HG02571 (cell line): Measurements from ENCODE around the gene TMEM242.
"Not testable (repeated sequence)": the region's sequence is repeated elsewhere in the genome, so short reads cannot be mapped to it uniquely, and the experiment has no call there.

Experiments
- ATAC-seq: cut with Tn5 transposase; IDR thresholded peaks from one replicate; pipeline ENCODE4 v1.9.1; 2021; ENCODE audit warnings: mild to moderate bottlenecking, moderate library complexity; ENCODE audit not compliant: unreplicated experiment

The TMEM242 gene

GRCh38 chr6:157323255-157323965 is at the start of gene TMEM242:
Gene TMEM242 (minus strand): TSS chr6:157323519. CDS start chr6:157323499, 20 bp downstream.
- peak; percentile 94 for ATAC-seq

- ATAC-seq, result no peak
Measured at GRCh38 chr6:157372501-157373280, 49.4 kb upstream of the TMEM242 start.

GRCh38 chr6:157370755-157371154 is 47.4 kb upstream of the TMEM242 start:
- no peak for ATAC-seq

DNA sequence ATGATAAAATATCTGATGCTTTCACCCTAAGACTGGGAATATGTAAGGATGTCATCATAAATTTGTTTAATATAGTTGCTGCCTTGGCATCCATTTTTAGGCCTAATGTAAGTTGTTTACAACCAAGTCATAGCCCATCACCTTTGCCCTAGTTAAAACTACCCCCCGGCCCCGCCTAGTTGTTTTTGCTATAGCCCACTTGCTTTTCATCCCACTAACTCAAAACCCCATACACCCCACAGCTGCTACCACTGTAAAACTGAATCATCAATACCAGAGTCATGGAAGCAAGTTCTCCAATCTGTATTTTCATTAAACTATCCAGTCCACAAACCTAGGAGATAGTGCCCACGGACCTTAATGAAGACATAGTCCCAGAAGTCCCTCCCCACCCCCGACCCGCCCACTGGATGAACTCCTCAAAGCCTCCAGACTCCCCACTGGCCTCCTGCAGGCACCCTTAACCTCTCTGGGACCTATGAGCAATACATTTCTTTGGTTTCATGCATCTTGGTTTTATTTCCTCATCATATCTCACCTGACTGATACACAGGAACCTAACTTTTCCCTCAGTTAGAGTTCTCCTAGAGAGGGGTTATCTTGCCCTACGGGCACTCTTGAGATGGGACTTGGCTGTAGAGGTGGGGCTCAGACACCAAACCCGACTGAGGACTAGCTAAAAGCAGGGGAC is 45.2 kb upstream of the TMEM242 start:
- ATAC-seq, result no peak

DNA sequence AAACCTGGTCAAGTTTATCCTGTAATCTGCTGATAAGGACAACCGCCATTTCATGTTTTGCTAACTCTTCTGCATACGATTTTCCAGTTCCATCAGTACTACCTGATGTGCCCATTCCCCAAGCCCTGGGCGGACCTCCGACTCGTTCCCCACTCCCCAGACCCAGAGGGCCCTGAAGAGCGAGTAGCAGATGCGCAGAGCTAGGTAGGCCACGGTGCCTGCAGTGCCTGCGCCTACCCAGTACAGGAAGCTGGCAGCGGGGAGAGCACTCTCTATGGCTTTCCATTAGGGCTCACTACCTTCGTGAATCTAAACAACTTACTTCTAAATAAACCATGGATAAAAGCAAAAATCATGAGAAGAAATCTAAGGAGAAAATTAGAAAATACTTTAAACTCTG is 43.3 kb upstream of the TMEM242 start:
- ATAC-seq, result no peak

DNA sequence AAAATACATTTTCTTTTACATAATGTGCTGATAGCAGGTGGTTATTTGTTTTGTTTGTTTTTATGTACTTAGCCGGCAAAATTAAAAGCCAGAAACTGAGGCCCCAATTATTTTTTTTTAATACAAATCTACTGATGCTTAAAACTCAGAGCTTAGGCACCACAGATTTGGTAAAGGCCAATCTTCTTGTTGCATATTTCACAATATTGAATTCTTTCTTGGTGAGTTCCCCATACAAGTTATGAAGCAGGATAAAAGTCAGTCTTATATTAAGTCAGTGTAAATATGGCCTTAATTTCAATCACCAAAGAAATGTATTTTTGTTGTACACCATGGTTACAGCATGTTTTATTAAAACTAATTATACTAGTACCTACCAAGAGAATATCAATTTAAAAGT is 41.4 kb upstream of the TMEM242 start:
- ATAC-seq, result no peak

GRCh38 chr6:157361886-157362285 is 38.6 kb upstream of the TMEM242 start:
- no peak for ATAC-seq

- no peak for ATAC-seq
Measured at GRCh38 chr6:157358287-157358686, 35.0 kb upstream of the TMEM242 start.

DNA sequence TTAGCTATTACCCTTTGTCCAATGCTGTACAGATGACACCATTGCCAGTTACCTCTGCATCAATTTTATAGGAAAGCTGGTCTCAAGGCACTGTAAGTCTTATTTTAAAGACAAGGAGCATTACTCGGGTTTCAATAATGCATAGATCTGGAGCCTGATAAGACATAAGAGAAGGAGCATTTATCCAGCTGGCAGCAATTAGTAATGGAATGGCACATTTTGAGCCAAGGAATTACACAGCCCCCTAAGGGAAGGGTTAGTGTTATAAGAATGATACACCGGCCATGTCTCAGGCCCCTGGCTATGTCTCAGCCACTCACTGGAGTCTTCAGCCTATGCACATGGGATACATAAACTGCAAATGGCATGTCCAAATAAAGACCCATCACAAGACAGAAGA is 23.1 kb upstream of the TMEM242 start:
- no peak for ATAC-seq

- ATAC-seq, result no peak
Measured at GRCh38 chr6:157343732-157344131, 20.4 kb upstream of the TMEM242 start.

GRCh38 chr6:157339432-157339831 is 16.1 kb upstream of the TMEM242 start:
- no peak for ATAC-seq

DNA sequence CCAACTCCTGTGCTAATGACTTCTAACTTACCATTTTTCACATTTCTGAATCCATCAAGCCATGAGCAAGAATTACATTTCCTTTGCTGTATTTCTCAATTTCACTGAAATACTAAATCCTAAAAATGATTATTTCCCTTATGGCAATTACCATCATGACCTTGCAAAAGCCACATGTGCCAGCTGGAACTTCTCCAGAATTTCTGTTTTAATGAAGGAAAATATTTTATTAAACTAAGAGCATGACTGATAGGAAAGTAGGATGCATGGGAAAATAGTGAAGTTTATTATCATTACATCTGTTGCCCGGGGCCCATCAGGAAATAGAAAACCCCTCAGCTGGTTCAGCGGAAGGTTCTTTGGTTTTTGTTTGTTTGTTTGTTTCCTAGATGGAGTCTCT is 14.4 kb upstream of the TMEM242 start:
- ATAC-seq, result no peak

- not testable (repeated sequence) for ATAC-seq
Measured at GRCh38 chr6:157337276-157337675, 14.0 kb upstream of the TMEM242 start.

- ATAC-seq, result no peak
Measured at GRCh38 chr6:157335829-157336228, 12.5 kb upstream of the TMEM242 start.

- no peak for ATAC-seq
Measured at GRCh38 chr6:157333956-157334355, 10.6 kb upstream of the TMEM242 start.

DNA sequence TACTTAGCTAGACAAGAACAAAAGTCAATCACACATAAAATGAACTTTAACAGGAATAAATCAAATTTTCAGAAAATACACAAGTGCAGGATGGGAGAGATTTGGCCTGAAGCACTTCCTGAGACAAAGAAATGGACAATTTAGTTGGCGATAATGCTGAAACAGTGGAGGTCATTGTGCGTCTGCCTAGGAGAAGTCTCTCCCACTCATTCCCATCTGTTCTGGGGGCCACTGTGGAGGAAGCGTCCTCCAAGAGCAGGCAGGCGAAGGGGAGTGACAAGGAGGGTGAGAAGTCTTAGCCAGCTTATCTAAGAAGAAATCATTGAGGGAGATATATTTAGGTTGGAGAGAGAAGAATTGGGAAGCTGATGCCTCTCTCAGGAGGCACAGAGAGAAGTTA is 10.2 kb upstream of the TMEM242 start:
- no peak for ATAC-seq

DNA sequence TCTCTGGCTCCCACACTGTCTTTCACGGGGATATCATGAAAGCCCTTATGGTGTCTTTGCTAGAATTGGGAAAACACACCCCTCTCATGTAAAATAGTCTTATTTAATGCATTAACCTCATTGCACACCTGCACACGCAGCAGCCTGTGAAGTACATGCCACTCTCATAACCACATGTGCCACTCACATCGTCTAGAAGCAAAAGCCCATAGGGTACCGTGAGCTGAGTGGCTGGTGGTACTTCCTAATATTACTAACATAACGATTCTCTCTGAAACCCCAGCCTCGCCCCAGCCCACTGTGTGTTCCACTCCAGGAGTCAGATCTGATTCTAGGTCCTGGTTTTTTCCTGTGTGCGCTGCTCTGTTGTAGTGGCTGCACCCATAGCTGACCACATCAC is 9.5 kb upstream of the TMEM242 start:
- no peak for ATAC-seq

GRCh38 chr6:157330831-157331230 is 7.5 kb upstream of the TMEM242 start:
- no peak for ATAC-seq

- ATAC-seq, result no peak
Measured at GRCh38 chr6:157329829-157330228, 6.5 kb upstream of the TMEM242 start.

- ATAC-seq, result no peak
Measured at GRCh38 chr6:157328108-157328692, 4.9 kb upstream of the TMEM242 start.

- no peak for ATAC-seq
Measured at GRCh38 chr6:157326979-157327378, 3.7 kb upstream of the TMEM242 start.
